IMR-90 (cell line): ENCODE measurements around the gene BEGAIN. TPM values are rescaled to one million over a fixed set of nuclear protein-coding genes. Genes with fewer than 3 reads are reported as not detected.

Source experiments
- ATAC-seq: fragments of 200-7000 bp; cut with Tn5 transposase; 2 replicates; pipeline ENCODE4 v1.9.1; 2020; ENCODE audit warnings: low read depth, mild to moderate bottlenecking, moderate library complexity
- BruUV-seq: library from RNA; stranded (reverse); fragments of 400-500 nt; replicated peaks from 2 replicates; lab custom pipeline; 2021; lab: Mats Ljungman, UMichigan
- CTCF ChIA-PET: fragments of 300-600 bp; formaldehyde crosslinking; extraction: SDS; loops from one replicate; lab custom pipeline; 2021; ENCODE audit warnings: antibody characterized with exemption; lab: Yijun Ruan, JAX
- POLR2A ChIA-PET: fragments of 300-600 bp; sonication (Branson Sonifier 250); formaldehyde crosslinking; loops from one replicate; lab custom pipeline; 2022; ENCODE audit warnings: antibody characterized with exemption; ENCODE audit not compliant: unreplicated experiment; lab: Charles Lee
- DNase-seq: peaks from one replicate; pipeline ENCODE4 v3.0.0; 2013
- H2AFZ ChIP-seq: replicated peaks from 2 replicates; pipeline ENCODE3; 2013; ENCODE audit warnings: low read length, mild to moderate bottlenecking; ENCODE audit not compliant: poor library complexity
- H2AK5ac ChIP-seq: 2 replicates; pipeline ENCODE4 v1.6.1; 2013; ENCODE audit warnings: low read depth, low read length, inconsistent platforms
- H2AK9ac ChIP-seq: replicated peaks from 2 replicates; pipeline ENCODE3; 2013; ENCODE audit warnings: mild to moderate bottlenecking, low read depth, low read length, moderate library complexity; ENCODE audit not compliant: poor library complexity
- H2BK120ac ChIP-seq: 2 replicates; pipeline ENCODE4 v1.6.1; 2013; ENCODE audit warnings: low read depth, low read length, inconsistent platforms
- H2BK15ac ChIP-seq: 3 replicates; pipeline ENCODE4 v1.6.1; 2013; ENCODE audit warnings: low read depth, low read length, inconsistent platforms
- H2BK20ac ChIP-seq: 2 replicates; pipeline ENCODE4 v1.6.1; 2013; ENCODE audit warnings: low read depth, mild to moderate bottlenecking, inconsistent platforms, low read length, moderate library complexity
- H2BK5ac ChIP-seq: 2 replicates; pipeline ENCODE4 v1.6.1; 2013; ENCODE audit warnings: mild to moderate bottlenecking, low read depth, low read length, inconsistent platforms; ENCODE audit not compliant: poor library complexity, severe bottlenecking
- H3K14ac ChIP-seq: replicated peaks from 2 replicates; pipeline ENCODE4 v1.6.1; 2013; ENCODE audit warnings: low read depth, low read length, inconsistent platforms
- H3K18ac ChIP-seq: 2 replicates; pipeline ENCODE4 v1.6.1; 2013; ENCODE audit warnings: low read depth, low read length, control low read depth
- H3K23ac ChIP-seq: 2 replicates; pipeline ENCODE4 v1.6.1; 2013; ENCODE audit warnings: low read depth, low read length, inconsistent platforms
- H3K27ac ChIP-seq: 2 replicates; pipeline ENCODE4 v1.5.1; 2013; ENCODE audit warnings: mild to moderate bottlenecking, control low read depth, low read length; ENCODE audit not compliant: insufficient read depth
- H3K27me3 ChIP-seq: 2 replicates; pipeline ENCODE4 v1.6.1; 2013; ENCODE audit warnings: low read length; ENCODE audit not compliant: control insufficient read depth, insufficient read depth
- H3K36me3 ChIP-seq: 2 replicates; pipeline ENCODE4 v1.6.1; 2013; ENCODE audit warnings: low read length, mixed read lengths; ENCODE audit not compliant: control insufficient read depth, insufficient read depth
- H3K4ac ChIP-seq: 2 replicates; pipeline ENCODE4 v1.6.1; 2013; ENCODE audit warnings: low read depth, low read length, inconsistent platforms
- H3K4me1 ChIP-seq: 2 replicates; pipeline ENCODE4 v1.6.1; 2013; ENCODE audit warnings: low read length, mixed read lengths; ENCODE audit not compliant: control insufficient read depth, insufficient read depth
- H3K4me2 ChIP-seq: 2 replicates; pipeline ENCODE4 v1.6.1; 2013; ENCODE audit warnings: low read depth, mild to moderate bottlenecking, control low read depth, low read length, moderate library complexity
- H3K4me3 ChIP-seq: 2 replicates; pipeline ENCODE4 v1.5.1; 2013; ENCODE audit warnings: low read depth, mild to moderate bottlenecking, control low read depth, low read length, moderate library complexity; ENCODE audit not compliant: insufficient read depth
- H3K56ac ChIP-seq: 2 replicates; pipeline ENCODE4 v1.6.1; 2013; ENCODE audit warnings: low read length, inconsistent platforms; ENCODE audit not compliant: insufficient read depth; ENCODE audit errors: extremely low read depth
- H3K79me1 ChIP-seq, 2 experiments: 2 replicates each; pipeline ENCODE4 v1.6.1; 2013; ENCODE audit warnings: low read length in 2 of 2, inconsistent platforms in 1 of 2, low read depth in 1 of 2
- H3K9ac ChIP-seq: 2 replicates; pipeline ENCODE4 v1.6.1; 2013; ENCODE audit warnings: low read depth, low read length, control low read depth
- H3K9me1 ChIP-seq: 2 replicates; pipeline ENCODE4 v1.6.1; 2013; ENCODE audit warnings: low read length, inconsistent platforms; ENCODE audit not compliant: insufficient read depth
- H3K9me3 ChIP-seq: 2 replicates; pipeline ENCODE4 v1.6.1; 2013; ENCODE audit warnings: low read length; ENCODE audit not compliant: control insufficient read depth, insufficient read depth
- H4K20me1 ChIP-seq: 2 replicates; pipeline ENCODE4 v1.6.1; 2013; ENCODE audit warnings: low read length, inconsistent platforms; ENCODE audit not compliant: insufficient read depth
- H4K5ac ChIP-seq: 2 replicates; pipeline ENCODE4 v1.6.1; 2013; ENCODE audit warnings: mild to moderate bottlenecking, low read depth, low read length, control low read depth
- H4K8ac ChIP-seq, 2 experiments: 2 replicates each; pipeline ENCODE4 v1.6.1; 2013; ENCODE audit warnings: low read depth in 2 of 2, low read length in 2 of 2, control low read depth in 1 of 2, inconsistent platforms in 1 of 2
- H4K91ac ChIP-seq: 2 replicates; pipeline ENCODE4 v1.6.1; 2013; ENCODE audit warnings: low read depth, low read length, inconsistent platforms; ENCODE audit not compliant: insufficient read depth
- BHLHE40 ChIP-seq: fragments of 150-350 bp; IDR thresholded peaks from 2 replicates; pipeline ENCODE4 v1.6.1; 2016; ENCODE audit warnings: mild to moderate bottlenecking, low read depth, low read length
- CEBPB ChIP-seq: IDR thresholded peaks from 2 replicates; pipeline ENCODE4 v1.6.1; 2012; ENCODE audit warnings: low read depth, low read length, improper control_type of control experiment
- ELK1 ChIP-seq: fragments of 150-350 bp; IDR thresholded peaks from 2 replicates; pipeline ENCODE4 v1.6.1; 2016; ENCODE audit warnings: low read depth, mild to moderate bottlenecking, low read length, moderate library complexity, borderline replicate concordance
- FOS ChIP-seq: fragments of 150-350 bp; IDR thresholded peaks from 2 replicates; pipeline ENCODE4 v1.6.1; 2016; ENCODE audit warnings: low read depth, low read length
- MAZ ChIP-seq: IDR thresholded peaks from 2 replicates; pipeline ENCODE4 v1.6.1; 2012; ENCODE audit warnings: low read depth, mild to moderate bottlenecking, low read length, improper control_type of control experiment, moderate library complexity, borderline replicate concordance
- NFE2L2 ChIP-seq: fragments of 150-350 bp; IDR thresholded peaks from 2 replicates; pipeline ENCODE4 v1.6.1; 2016; ENCODE audit warnings: low read depth, mild to moderate bottlenecking, low read length
- RCOR1 ChIP-seq: IDR thresholded peaks from 2 replicates; pipeline ENCODE4 v1.6.1; 2012; ENCODE audit warnings: mild to moderate bottlenecking, low read length, improper control_type of control experiment; ENCODE audit not compliant: insufficient replicate concordance
- USF2 ChIP-seq: fragments of 150-350 bp; IDR thresholded peaks from 2 replicates; pipeline ENCODE4 v1.6.1; 2017; ENCODE audit warnings: mild to moderate bottlenecking, antibody characterized with exemption, low read length, low read depth
- WGBS, 2 experiments: methylation state at CpG; one replicate each; pipeline versions ENCODE4 v1.1.5 to v1.1.7; 2013; ENCODE audit warnings: missing lambda C conversion rate in 2 of 2; ENCODE audit not compliant: insufficient read length in 1 of 2; ENCODE audit errors: extremely low coverage in 2 of 2; 5-methylcytosine and 5-hydroxymethylcytosine counted together
- dilution Hi-C: fragments of 300-500 bp; cut with HindIII; formaldehyde crosslinking; loops from one replicate; pipeline ENCODE4 v1.14.3; 2018; ENCODE audit warnings: low sequenced_read_pairs; ENCODE audit not compliant: unreplicated experiment
- in situ Hi-C: fragments of 300-500 bp; cut with MboI; formaldehyde crosslinking; loops from 3 replicates; pipeline ENCODE4 v1.14.3; 2019; ENCODE audit warnings: low sequenced_read_pairs, inconsistent platforms, mixed read lengths
- intact Hi-C: fragments of 100-400 bp; cut with micrococcal nuclease; formaldehyde crosslinking; loops from 2 replicates; pipeline ENCODE4 v1.10.0; 2022
- polyA plus RNA-seq, 3 experiments: library from polyadenylated mRNA; depleted of rRNA; stranded (reverse); fragments of >200 nt; gene quantifications; 2 replicates each; pipeline ENCODE4 v1.2.3, GENCODE V29; 2012; ENCODE audit warnings: low replicate concordance in 1 of 3
- total RNA-seq: library from RNA; depleted of rRNA; stranded (reverse); fragments of >200 nt; gene quantifications from 2 replicates; pipeline ENCODE4 v1.2.3, GENCODE V29; 2012

BEGAIN gene
- total and polyA plus RNA-seq, 2 of the 4 experiments (the other 2 are of a cell fraction), result 0.18 to 0.99 TPM

GRCh38 chr14:100601914-100602313, 14.7 kb upstream of the BEGAIN start:
- no peaks in the 10 kb centered on the region for H3K9me1 ChIP-seq
- no peaks in the 10 kb centered on the region for H4K20me1 ChIP-seq
- H3K27me3 ChIP-seq, result peaks cover 29% of the 10 kb centered on the region
- no peak overlapping the region for H3K27ac ChIP-seq
- no peak overlapping the region for H2AK9ac ChIP-seq
- DNase-seq, result no peak
- H2AFZ ChIP-seq, result no peak overlapping the region
- no peak overlapping the region for H4K5ac ChIP-seq
- no peak overlapping the region for H3K23ac ChIP-seq
- no peaks in the 10 kb centered on the region for H3K4me1 ChIP-seq
- H3K36me3 ChIP-seq, result no peaks in the 10 kb centered on the region
- TF ChIP-seq RCOR1, result no peak
- TF ChIP-seq CEBPB, result no peak
- TF ChIP-seq USF2, result no peak
- no peak for TF ChIP-seq BHLHE40
- TF ChIP-seq MAZ, result no peak
- TF ChIP-seq ELK1, result no peak
- no peak for TF ChIP-seq NFE2L2
- no peak for TF ChIP-seq FOS
- ChIA-PET CTCF (interaction anchor here (0.7 kb wide), 1 partner anchor 1027 kb away, joined by 3 read pairs; no protein-coding TSS in a partner anchor), POLR2A (no interaction called here)
- no peak overlapping the region for H2BK5ac ChIP-seq
- no peak overlapping the region for H2BK20ac ChIP-seq
- no peak overlapping the region for H3K9ac ChIP-seq
- no peak overlapping the region for H4K91ac ChIP-seq
- intact Hi-C loops, result no loop called here
- no peak overlapping the region for H3K56ac ChIP-seq
- no peak overlapping the region for H3K4ac ChIP-seq
- no peak for ATAC-seq
- no TSS peak for BruUV-seq
- no peak overlapping the region for H3K18ac ChIP-seq
- in situ Hi-C loops, result no loop called here
- peaks cover 8% of the 10 kb centered on the region; the same call in 1 of the 2 replicates for H3K9me3 ChIP-seq
- WGBS, 2 experiments, result 100% methylated on average over 1 of the region's 4 CpGs; no CpG with 5 or more reads in 1 of the 2 experiments
- dilution Hi-C loops, result no loop called here
- H3K4me2 ChIP-seq, result no peak overlapping the region
- no peak overlapping the region for H2BK15ac ChIP-seq
- H2AK5ac ChIP-seq, result no peak overlapping the region
- no peak overlapping the region for H3K4me3 ChIP-seq
- no peak overlapping the region for H3K14ac ChIP-seq
- H4K8ac ChIP-seq, result no peak overlapping the region
- H3K79me1 ChIP-seq, result no peaks in the 10 kb centered on the region
- H2BK120ac ChIP-seq, result no peak overlapping the region
